Neural cell (in vitro differentiated cells): ENCODE results near the gene PCYT2. TPM values are rescaled to one million over a fixed set of nuclear protein-coding genes. Genes with fewer than 3 reads are reported as not detected.

ENCODE experiments used
- H2AFZ ChIP-seq: fragments of 200-600, 300-800 bp; sonication (generic), shearing (Covaris generic); 2 replicates; pipeline ENCODE4 v1.6.0; 2014; ENCODE audit warnings: low read depth, mild to moderate bottlenecking, antibody characterized with exemption, low read length, moderate library complexity
- H3F3A ChIP-seq: fragments of 200-600 bp; shearing (Covaris generic); 2 replicates; pipeline ENCODE4 v1.6.1; 2016; ENCODE audit warnings: mild to moderate bottlenecking, moderate library complexity, mixed read lengths, antibody characterized with exemption, low read length; ENCODE audit not compliant: insufficient read depth, poor library complexity, severe bottlenecking
- H3K27ac ChIP-seq: fragments of 200-600, 300-800 bp; sonication (generic), shearing (Covaris generic); 2 replicates; pipeline ENCODE4 v1.5.1; 2014; ENCODE audit warnings: mild to moderate bottlenecking, low read length, moderate library complexity
- H3K27me3 ChIP-seq: fragments of 300-800, 200-600 bp; sonication (generic), shearing (Covaris generic); 2 replicates; pipeline ENCODE4 v1.6.0; 2014; ENCODE audit warnings: mild to moderate bottlenecking, low read depth, low read length, moderate library complexity; ENCODE audit not compliant: insufficient read depth
- H3K36me3 ChIP-seq: fragments of 300-800, 200-600 bp; sonication (generic), shearing (Covaris generic); 2 replicates; pipeline ENCODE4 v1.5.1; 2014; ENCODE audit warnings: mild to moderate bottlenecking, antibody characterized with exemption, low read length, moderate library complexity; ENCODE audit not compliant: insufficient read depth
- H3K4me2 ChIP-seq: fragments of 300-800, 200-600 bp; sonication (generic), shearing (Covaris generic); 2 replicates; pipeline ENCODE4 v1.6.0; 2014; ENCODE audit warnings: mild to moderate bottlenecking, low read length
- H3K4me3 ChIP-seq: fragments of 300-800, 200-600 bp; sonication (generic), shearing (Covaris generic); 2 replicates; pipeline ENCODE4 v1.5.1; 2014; ENCODE audit warnings: mild to moderate bottlenecking, low read length, moderate library complexity
- H3K79me2 ChIP-seq: fragments of 200-600 bp; shearing (Covaris generic); replicated peaks from 2 replicates; pipeline ENCODE4 v1.6.0; 2014; ENCODE audit warnings: mild to moderate bottlenecking, low read length, moderate library complexity; ENCODE audit not compliant: insufficient read depth
- H3K9ac ChIP-seq: fragments of 300-800, 200-600 bp; sonication (generic), shearing (Covaris generic); 2 replicates; pipeline ENCODE4 v1.6.1; 2016; ENCODE audit warnings: mild to moderate bottlenecking, low read length, mixed read lengths
- H3K9me2 ChIP-seq: fragments of 200-600 bp; shearing (Covaris generic); 2 replicates; pipeline ENCODE4 v1.6.1; 2016; ENCODE audit warnings: mild to moderate bottlenecking, low read length, mixed read lengths; ENCODE audit not compliant: insufficient read depth
- H3K9me3 ChIP-seq: fragments of 200-600, 300-800 bp; sonication (generic), shearing (Covaris generic); 2 replicates; pipeline ENCODE4 v1.6.1; 2016; ENCODE audit warnings: mild to moderate bottlenecking, mixed run types, low read length, moderate library complexity, mixed read lengths
- H4K20me1 ChIP-seq: fragments of 200-600 bp; shearing (Covaris generic); 2 replicates; pipeline ENCODE4 v1.6.1; 2016; ENCODE audit warnings: mild to moderate bottlenecking, mixed run types; ENCODE audit not compliant: insufficient read depth
- EP300 ChIP-seq: fragments of 450-650 bp; conservative IDR thresholded peaks from 2 replicates; pipeline ENCODE4 v1.6.1; 2014; ENCODE audit warnings: antibody characterized with exemption, mild to moderate bottlenecking, moderate library complexity; ENCODE audit not compliant: poor library complexity, severe bottlenecking
- EZH2 ChIP-seq: fragments of 200-600, 300-800 bp; shearing (Covaris generic), sonication (generic); IDR thresholded peaks from 2 replicates; pipeline ENCODE4 v1.6.1; 2014; ENCODE audit warnings: antibody characterized with exemption, low read length, borderline replicate concordance, mild to moderate bottlenecking; ENCODE audit not compliant: insufficient read depth, poor library complexity, severe bottlenecking
- MXI1 ChIP-seq: fragments of 450-650 bp; conservative IDR thresholded peaks from 2 replicates; pipeline ENCODE4 v1.6.1; 2014; ENCODE audit warnings: antibody characterized with exemption, mild to moderate bottlenecking; ENCODE audit not compliant: poor library complexity, severe bottlenecking
- POLR2AphosphoS5 ChIP-seq: IDR thresholded peaks from 2 replicates; pipeline ENCODE4 v1.6.1; 2012
- RAD21 ChIP-seq: fragments of 450-650 bp; conservative IDR thresholded peaks from 2 replicates; pipeline ENCODE4 v1.6.1; 2014; ENCODE audit warnings: antibody characterized with exemption, mild to moderate bottlenecking, moderate library complexity
- SMC3 ChIP-seq: fragments of 450-650 bp; conservative IDR thresholded peaks from 2 replicates; pipeline ENCODE4 v1.6.1; 2014; ENCODE audit warnings: antibody characterized with exemption, mild to moderate bottlenecking, moderate library complexity; ENCODE audit not compliant: poor library complexity
- TAF1 ChIP-seq: IDR thresholded peaks from 2 replicates; pipeline ENCODE4 v1.6.1; 2012; ENCODE audit warnings: low read depth
- polyA plus RNA-seq: library from polyadenylated mRNA; depleted of rRNA; stranded (reverse); fragments of >200 nt; gene quantifications from 2 replicates; pipeline ENCODE4 v1.2.3, GENCODE V29; 2014
- TF ChIP-seq, protein P1 (sequence below): fragments of 450-650 bp; IDR thresholded peaks from 2 replicates; pipeline ENCODE4 v1.5.1; 2014; ENCODE audit warnings: antibody characterized with exemption, mild to moderate bottlenecking, moderate library complexity; ENCODE audit not compliant: poor library complexity, severe bottlenecking
- TF ChIP-seq, protein P2 (sequence below): IDR thresholded peaks from 2 replicates; pipeline ENCODE4 v1.6.1; 2012; ENCODE audit warnings: borderline replicate concordance

Gene PCYT2
- polyA plus RNA-seq, 1 donor from 2014 or later, result 35.3 TPM

GRCh38 chr17:81915331-81915730, 4.1 kb upstream of the PCYT2 start:
- Histone ChIP-seq H3F3A (no peaks in the 10 kb centered on the region), H3K36me3 (no peaks in the 10 kb centered on the region), H3K79me2 (peaks cover 13% of the 10 kb centered on the region), H3K9ac (no peak overlapping the region), H4K20me1 (no peaks in the 10 kb centered on the region), H3K27ac (no peak overlapping the region), H3K27me3 (no peaks in the 10 kb centered on the region), H3K9me3 (no peaks in the 10 kb centered on the region), H2AFZ (no peak overlapping the region), H3K9me2 (no peaks in the 10 kb centered on the region), H3K4me3 (no peak overlapping the region), H3K4me2 (no peak overlapping the region)
- no peak for TF ChIP-seq EP300
- TF ChIP-seq, protein P1, sequence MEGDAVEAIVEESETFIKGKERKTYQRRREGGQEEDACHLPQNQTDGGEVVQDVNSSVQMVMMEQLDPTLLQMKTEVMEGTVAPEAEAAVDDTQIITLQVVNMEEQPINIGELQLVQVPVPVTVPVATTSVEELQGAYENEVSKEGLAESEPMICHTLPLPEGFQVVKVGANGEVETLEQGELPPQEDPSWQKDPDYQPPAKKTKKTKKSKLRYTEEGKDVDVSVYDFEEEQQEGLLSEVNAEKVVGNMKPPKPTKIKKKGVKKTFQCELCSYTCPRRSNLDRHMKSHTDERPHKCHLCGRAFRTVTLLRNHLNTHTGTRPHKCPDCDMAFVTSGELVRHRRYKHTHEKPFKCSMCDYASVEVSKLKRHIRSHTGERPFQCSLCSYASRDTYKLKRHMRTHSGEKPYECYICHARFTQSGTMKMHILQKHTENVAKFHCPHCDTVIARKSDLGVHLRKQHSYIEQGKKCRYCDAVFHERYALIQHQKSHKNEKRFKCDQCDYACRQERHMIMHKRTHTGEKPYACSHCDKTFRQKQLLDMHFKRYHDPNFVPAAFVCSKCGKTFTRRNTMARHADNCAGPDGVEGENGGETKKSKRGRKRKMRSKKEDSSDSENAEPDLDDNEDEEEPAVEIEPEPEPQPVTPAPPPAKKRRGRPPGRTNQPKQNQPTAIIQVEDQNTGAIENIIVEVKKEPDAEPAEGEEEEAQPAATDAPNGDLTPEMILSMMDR, result no peak
- TF ChIP-seq EZH2, result no peak
- no peak for TF ChIP-seq SMC3
- no peak for TF ChIP-seq MXI1
- TF ChIP-seq RAD21, result no peak
- no peak for TF ChIP-seq TAF1
- TF ChIP-seq, protein P2, sequence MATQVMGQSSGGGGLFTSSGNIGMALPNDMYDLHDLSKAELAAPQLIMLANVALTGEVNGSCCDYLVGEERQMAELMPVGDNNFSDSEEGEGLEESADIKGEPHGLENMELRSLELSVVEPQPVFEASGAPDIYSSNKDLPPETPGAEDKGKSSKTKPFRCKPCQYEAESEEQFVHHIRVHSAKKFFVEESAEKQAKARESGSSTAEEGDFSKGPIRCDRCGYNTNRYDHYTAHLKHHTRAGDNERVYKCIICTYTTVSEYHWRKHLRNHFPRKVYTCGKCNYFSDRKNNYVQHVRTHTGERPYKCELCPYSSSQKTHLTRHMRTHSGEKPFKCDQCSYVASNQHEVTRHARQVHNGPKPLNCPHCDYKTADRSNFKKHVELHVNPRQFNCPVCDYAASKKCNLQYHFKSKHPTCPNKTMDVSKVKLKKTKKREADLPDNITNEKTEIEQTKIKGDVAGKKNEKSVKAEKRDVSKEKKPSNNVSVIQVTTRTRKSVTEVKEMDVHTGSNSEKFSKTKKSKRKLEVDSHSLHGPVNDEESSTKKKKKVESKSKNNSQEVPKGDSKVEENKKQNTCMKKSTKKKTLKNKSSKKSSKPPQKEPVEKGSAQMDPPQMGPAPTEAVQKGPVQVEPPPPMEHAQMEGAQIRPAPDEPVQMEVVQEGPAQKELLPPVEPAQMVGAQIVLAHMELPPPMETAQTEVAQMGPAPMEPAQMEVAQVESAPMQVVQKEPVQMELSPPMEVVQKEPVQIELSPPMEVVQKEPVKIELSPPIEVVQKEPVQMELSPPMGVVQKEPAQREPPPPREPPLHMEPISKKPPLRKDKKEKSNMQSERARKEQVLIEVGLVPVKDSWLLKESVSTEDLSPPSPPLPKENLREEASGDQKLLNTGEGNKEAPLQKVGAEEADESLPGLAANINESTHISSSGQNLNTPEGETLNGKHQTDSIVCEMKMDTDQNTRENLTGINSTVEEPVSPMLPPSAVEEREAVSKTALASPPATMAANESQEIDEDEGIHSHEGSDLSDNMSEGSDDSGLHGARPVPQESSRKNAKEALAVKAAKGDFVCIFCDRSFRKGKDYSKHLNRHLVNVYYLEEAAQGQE, result no peak
- no peak for TF ChIP-seq POLR2AphosphoS5

GRCh38 chr17:81914103-81914850, 3.1 kb upstream of the PCYT2 start:
- Histone ChIP-seq H3F3A (no peaks in the 10 kb centered on the region), H3K4me2 (no peak overlapping the region), H3K27ac (no peak overlapping the region), H3K9ac (no peak overlapping the region), H3K79me2 (peaks cover 13% of the 10 kb centered on the region), H3K9me3 (no peaks in the 10 kb centered on the region), H4K20me1 (no peaks in the 10 kb centered on the region), H3K27me3 (no peaks in the 10 kb centered on the region), H3K9me2 (no peaks in the 10 kb centered on the region), H2AFZ (no peak overlapping the region), H3K4me3 (no peak overlapping the region), H3K36me3 (no peaks in the 10 kb centered on the region)
- no peak for TF ChIP-seq EZH2
- TF ChIP-seq SMC3, result no peak
- no peak for TF ChIP-seq POLR2AphosphoS5
- TF ChIP-seq, protein P1, result no peak
- TF ChIP-seq, protein P2, result no peak
- no peak for TF ChIP-seq RAD21
- no peak for TF ChIP-seq EP300
- no peak for TF ChIP-seq TAF1
- no peak for TF ChIP-seq MXI1
